Measurements from ENCODE around the gene CMIP. TPM values are rescaled to one million over a fixed set of nuclear protein-coding genes. Genes with fewer than 3 reads are reported as not detected.

The CMIP gene
- polyA plus RNA-seq, 3 donors, result 0.85 to 61.9 (median 0.93) TPM

- Mint-ChIP-seq H3K27me3 (ENCODE audit: low read depth in 3 of 3) (peaks cover 0 to 4% (median 0%) of the 10 kb centered on the region in 3 donors), H3K4me3 (no peak overlapping the region), H3K36me3 (peaks cover 50 to 64% of the 10 kb centered on the region in 2 donors), H3K4me1 (peaks cover 96% of the 10 kb centered on the region), H3K27ac (peak overlapping the region; percentile 2 to 97 (median 68)), H3K9me3 (no peaks in the 10 kb centered on the region)
- peaks cover 2 to 39% of the 10 kb centered on the region in 2 donors for H3K36me3 ChIP-seq (replicated peaks in 1 of 2; ENCODE audit: control insufficient read depth in 1 of 2, insufficient read depth in 2 of 2, low read length in 2 of 2)
- H3K4me3 ChIP-seq (replicated peaks in 1 of 3; ENCODE audit: low read depth in 2 of 3, low read length in 3 of 3), result peak overlapping the region in 1 of 3 experiments; percentile 59
- no peaks in the 10 kb centered on the region for H3K9me3 ChIP-seq (replicated peaks in 1 of 2; ENCODE audit: control insufficient read depth in 1 of 2, insufficient read depth in 1 of 2, low read length in 2 of 2)
- no peaks in the 10 kb centered on the region for H3K27me3 ChIP-seq (ENCODE audit: control insufficient read depth in 2 of 2, insufficient read depth in 2 of 2, low read length in 2 of 2)
- H2AFZ ChIP-seq (ENCODE audit: insufficient read depth, low read depth, low read length, poor library complexity, severe bottlenecking), result no peak overlapping the region
- TF ChIP-seq CTCF (IDR thresholded peaks at IDR 0.05), result no peak
- peaks cover 100% of the 10 kb centered on the region for H4K20me1 ChIP-seq (ENCODE audit: insufficient read depth, low read length)
- WGBS (ENCODE audit: insufficient coverage), result 86% methylated on average over 12 of the region's 14 CpGs
- peaks cover 99% of the 10 kb centered on the region for H3K79me2 ChIP-seq (ENCODE audit: insufficient read depth, low read length)
- peak overlapping the region in 1 of 2 donors; percentile 33 for H3K27ac ChIP-seq (ENCODE audit: low read depth in 1 of 2, low read length in 2 of 2)
- DNase-seq, result no peak
- peaks cover 89 to 97% of the 10 kb centered on the region in 2 donors for H3K4me1 ChIP-seq (ENCODE audit: control insufficient read depth in 1 of 2, insufficient read depth in 2 of 2, low read length in 2 of 2)
- H3K9ac ChIP-seq (ENCODE audit: insufficient read depth, low read length, poor library complexity, severe bottlenecking), result no peak overlapping the region
- H3K4me2 ChIP-seq (replicated peaks; ENCODE audit: extremely low read depth, low read length, poor library complexity, severe bottlenecking), result peak overlapping the region; percentile 54
- intact Hi-C loops (cut with micrococcal nuclease), result loop anchor here in 1 of 2 donors (5.0 kb wide), 1 partner anchor 41 kb away; no protein-coding TSS in a partner anchor
Measured at GRCh38 chr16:81453091-81453728, 8.6 kb downstream of the CMIP start.

- peaks cover 5 to 47% of the 10 kb centered on the region in 2 donors for H3K36me3 ChIP-seq (replicated peaks in 1 of 2; ENCODE audit: control insufficient read depth in 1 of 2, insufficient read depth in 2 of 2, low read length in 2 of 2)
- DNase-seq, result no peak
- H3K27ac Mint-ChIP-seq, result no peak overlapping the region
- TF ChIP-seq CTCF (IDR thresholded peaks at IDR 0.05), result no peak
- intact Hi-C loops (cut with micrococcal nuclease), result loop anchor here in 1 of 2 donors (5.0 kb wide), 1 partner anchor 42 kb away; no protein-coding TSS in a partner anchor
- H2AFZ ChIP-seq (ENCODE audit: insufficient read depth, low read depth, low read length, poor library complexity, severe bottlenecking), result no peak overlapping the region
- H3K4me3 ChIP-seq (replicated peaks in 1 of 3; ENCODE audit: low read depth in 2 of 3, low read length in 3 of 3), result no peak overlapping the region
- peak overlapping the region in 1 of 2 donors; percentile 33 for H3K27ac ChIP-seq (ENCODE audit: low read depth in 1 of 2, low read length in 2 of 2)
- H3K79me2 ChIP-seq (ENCODE audit: insufficient read depth, low read length), result peaks cover 99% of the 10 kb centered on the region
- H3K9me3 ChIP-seq (replicated peaks in 1 of 2; ENCODE audit: control insufficient read depth in 1 of 2, insufficient read depth in 1 of 2, low read length in 2 of 2), result no peaks in the 10 kb centered on the region
- H3K4me3 Mint-ChIP-seq, result no peak overlapping the region
- WGBS (ENCODE audit: insufficient coverage), result no CpG with 5 or more reads among the region's 7 CpGs
- no peaks in the 10 kb centered on the region for H3K27me3 ChIP-seq (ENCODE audit: control insufficient read depth in 2 of 2, insufficient read depth in 2 of 2, low read length in 2 of 2)
- no peaks in the 10 kb centered on the region for H3K9me3 Mint-ChIP-seq
- peaks cover 49 to 68% of the 10 kb centered on the region in 2 donors for H3K36me3 Mint-ChIP-seq
- no peak overlapping the region for H3K4me2 ChIP-seq (replicated peaks; ENCODE audit: extremely low read depth, low read length, poor library complexity, severe bottlenecking)
- no peak overlapping the region for H3K9ac ChIP-seq (ENCODE audit: insufficient read depth, low read length, poor library complexity, severe bottlenecking)
- H3K27me3 Mint-ChIP-seq (ENCODE audit: low read depth in 3 of 3), result peaks cover 0 to 5% (median 0%) of the 10 kb centered on the region in 3 donors
- peaks cover 100% of the 10 kb centered on the region for H4K20me1 ChIP-seq (ENCODE audit: insufficient read depth, low read length)
- H3K4me1 ChIP-seq (ENCODE audit: control insufficient read depth in 1 of 2, insufficient read depth in 2 of 2, low read length in 2 of 2), result peaks cover 86 to 97% of the 10 kb centered on the region in 2 donors
- H3K4me1 Mint-ChIP-seq, result peaks cover 96% of the 10 kb centered on the region
Measured at GRCh38 chr16:81454044-81454443, 9.4 kb downstream of the CMIP start.

Data from CD14-positive monocyte (primary cell).